ENCODE results near the gene KLHDC7A. TPM values are rescaled to one million over a fixed set of nuclear protein-coding genes. Genes with fewer than 3 reads are reported as not detected.

KLHDC7A gene
- total RNA-seq, 1 experiment from 2014 or later = not detected

DNA sequence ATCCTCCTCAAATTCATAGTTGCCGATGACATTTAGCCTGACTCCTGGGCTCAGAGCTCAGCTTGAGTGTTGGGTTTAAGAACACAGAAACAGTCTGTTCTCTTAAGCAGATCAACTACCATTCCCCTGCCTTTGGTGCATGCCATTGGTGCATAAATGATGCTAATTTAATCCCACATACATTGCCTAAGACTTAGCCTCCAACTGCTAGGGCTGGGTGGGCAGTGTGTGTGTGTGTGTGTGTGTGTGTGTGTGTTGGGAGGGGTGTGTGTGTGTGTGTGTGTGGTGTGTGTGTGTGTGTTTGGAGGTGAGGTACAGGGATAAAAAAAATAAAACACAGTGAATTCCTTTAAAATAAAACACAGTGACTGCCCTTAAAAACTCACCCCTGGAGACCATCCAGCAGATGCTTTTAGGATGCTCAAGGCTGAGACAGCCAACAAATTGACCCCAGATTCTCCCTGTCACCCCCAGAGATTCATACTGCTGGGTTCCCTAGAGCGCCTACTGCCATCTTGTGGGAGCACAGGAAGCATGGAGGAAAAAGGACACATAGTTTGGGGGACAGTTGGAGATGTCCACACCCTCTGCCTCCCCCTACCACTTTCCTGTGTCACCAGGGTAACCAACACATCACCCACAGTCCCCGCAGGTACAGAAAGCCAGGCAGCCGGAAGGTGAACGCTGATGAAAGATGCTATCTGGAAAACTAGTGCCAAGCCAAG, 30.6 kb downstream of the KLHDC7A start:
- Histone ChIP-seq H3K27me3 (no peaks in the 10 kb centered on the region), H3K27ac (no peak overlapping the region), H3K4me1 (no peaks in the 10 kb centered on the region), H3K36me3 (no peaks in the 10 kb centered on the region), H3K4me3 (no peak overlapping the region), H3K9me3 (replicated peaks) (peaks cover 2% of the 10 kb centered on the region)
- no peak for DNase-seq

- no peak overlapping the region for H3K4me3 ChIP-seq
- no peaks in the 10 kb centered on the region for H3K36me3 ChIP-seq
- H3K27me3 ChIP-seq = no peaks in the 10 kb centered on the region
- DNase-seq = no peak
- H3K27ac ChIP-seq = no peak overlapping the region
- no peaks in the 10 kb centered on the region for H3K4me1 ChIP-seq
- H3K9me3 ChIP-seq (replicated peaks) = peaks cover 5% of the 10 kb centered on the region
These were observed 31.1 kb downstream of the KLHDC7A start for GRCh38 chr1:18511874-18512150.

DNA sequence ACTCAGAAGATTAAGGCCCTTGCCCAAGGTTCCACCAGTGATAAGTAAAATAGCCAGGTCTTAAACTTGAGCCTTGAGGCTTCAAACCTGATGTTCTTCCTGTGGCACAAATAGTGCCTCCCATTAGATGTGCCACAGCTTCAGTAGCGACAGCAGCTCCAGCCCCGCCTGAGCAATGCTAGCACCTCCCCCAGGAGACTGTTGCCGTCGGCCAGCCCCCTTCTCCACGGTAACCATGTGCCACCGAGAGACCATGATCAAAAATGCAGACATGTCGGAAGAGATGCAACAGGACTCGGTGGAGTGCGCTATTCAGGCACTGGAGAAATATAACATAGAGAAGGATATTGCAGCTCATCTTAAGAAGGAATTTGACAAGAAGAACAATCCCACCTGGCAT, 32.2 kb downstream of the KLHDC7A start:
- Histone ChIP-seq H3K27ac (no peak overlapping the region), H3K9me3 (replicated peaks) (peaks cover 5% of the 10 kb centered on the region), H3K36me3 (no peaks in the 10 kb centered on the region), H3K27me3 (no peaks in the 10 kb centered on the region), H3K4me1 (no peaks in the 10 kb centered on the region), H3K4me3 (no peak overlapping the region)
- DNase-seq = no peak

- Histone ChIP-seq H3K4me3 (no peak overlapping the region), H3K27me3 (no peaks in the 10 kb centered on the region), H3K27ac (no peak overlapping the region), H3K36me3 (no peaks in the 10 kb centered on the region), H3K9me3 (replicated peaks) (peaks cover 5% of the 10 kb centered on the region), H3K4me1 (no peaks in the 10 kb centered on the region)
- no peak for DNase-seq
These were observed 33.3 kb downstream of the KLHDC7A start for GRCh38 chr1:18513995-18514394.

DNA sequence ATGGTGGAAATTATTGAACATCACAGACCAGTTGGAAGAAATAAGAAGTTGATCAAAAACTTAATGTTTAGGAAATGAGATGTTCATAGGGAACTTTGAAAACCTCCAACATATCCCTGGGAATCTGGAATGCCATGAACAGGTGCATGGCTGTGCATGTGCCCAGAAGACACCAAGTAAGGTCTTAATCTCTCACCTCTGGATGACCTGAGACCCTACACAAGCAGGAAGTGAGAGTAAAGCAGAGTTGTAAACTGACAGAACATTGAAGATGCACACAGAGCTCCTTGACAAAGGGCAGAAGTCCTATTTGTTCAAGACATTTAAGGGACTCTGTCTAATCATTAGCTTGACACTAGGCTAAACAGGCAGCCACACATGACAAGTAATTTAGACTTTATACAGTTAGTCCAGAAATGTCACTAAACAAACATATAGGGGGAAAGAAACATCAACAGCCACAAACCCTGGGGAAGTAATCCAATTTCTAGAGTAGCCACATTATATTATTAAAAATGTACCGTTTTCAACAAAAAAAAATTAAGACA, 34.5 kb downstream of the KLHDC7A start:
- no peaks in the 10 kb centered on the region for H3K27me3 ChIP-seq
- no peaks in the 10 kb centered on the region for H3K4me1 ChIP-seq
- DNase-seq = no peak
- no peak overlapping the region for H3K27ac ChIP-seq
- H3K4me3 ChIP-seq = no peak overlapping the region
- H3K9me3 ChIP-seq (replicated peaks) = peaks cover 5% of the 10 kb centered on the region
- H3K36me3 ChIP-seq = no peaks in the 10 kb centered on the region

GRCh38 chr1:18516473-18516872, 35.7 kb downstream of the KLHDC7A start:
- H3K9me3 ChIP-seq (replicated peaks) = peaks cover 5% of the 10 kb centered on the region

DNA sequence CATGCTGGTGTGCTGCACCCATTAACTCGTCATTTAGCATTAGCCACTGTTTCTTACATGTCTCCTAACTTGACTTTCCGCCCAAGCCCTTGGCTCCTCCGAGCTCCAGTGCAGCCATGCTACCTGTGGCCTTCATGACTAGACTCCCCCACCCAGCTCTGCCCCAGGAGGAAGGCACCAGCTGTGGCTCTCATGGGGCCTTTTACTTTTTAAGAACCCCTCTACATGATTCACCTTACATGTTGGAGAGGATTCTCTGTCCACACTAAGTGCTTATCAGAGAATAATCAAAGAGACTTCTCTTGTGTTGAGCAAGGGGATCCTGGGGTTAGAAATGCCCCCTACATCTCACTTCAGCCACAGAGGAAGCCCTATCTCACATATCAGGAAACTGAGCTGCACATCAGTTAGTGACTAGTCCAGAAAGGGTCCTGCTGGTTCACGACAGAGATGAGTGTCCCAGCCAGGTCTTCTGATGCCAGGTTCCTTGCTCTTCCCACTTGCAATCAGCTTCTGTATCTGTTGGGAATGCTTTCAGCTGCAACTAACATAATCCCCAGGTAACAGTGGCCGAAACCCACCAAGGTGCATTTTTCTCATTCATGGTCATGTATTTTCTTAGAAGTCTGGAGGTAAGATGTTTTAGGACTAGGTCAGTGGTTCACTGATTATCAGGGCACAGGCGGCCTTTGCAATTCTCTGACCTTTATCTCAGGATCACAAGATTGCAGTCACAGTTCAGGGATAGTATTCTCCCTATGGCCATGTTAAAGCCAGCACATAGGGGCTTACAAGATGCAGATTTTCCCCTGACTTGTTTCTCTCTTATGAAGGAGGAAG, 45.9 kb downstream of the KLHDC7A start:
- Histone ChIP-seq H3K4me1 (no peaks in the 10 kb centered on the region), H3K27ac (no peak overlapping the region), H3K36me3 (no peaks in the 10 kb centered on the region), H3K9me3 (replicated peaks) (no peaks in the 10 kb centered on the region), H3K4me3 (no peak overlapping the region), H3K27me3 (no peaks in the 10 kb centered on the region; the same call in 1 of the 2 replicates)
- no peak for DNase-seq

More at GRCh38 chr1:18516473-18516872, 35.7 kb downstream of the KLHDC7A start:
- Histone ChIP-seq H3K4me3 (no peak overlapping the region), H3K27ac (no peak overlapping the region), H3K27me3 (no peaks in the 10 kb centered on the region), H3K4me1 (no peaks in the 10 kb centered on the region), H3K36me3 (no peaks in the 10 kb centered on the region)
- DNase-seq = no peak

DNA sequence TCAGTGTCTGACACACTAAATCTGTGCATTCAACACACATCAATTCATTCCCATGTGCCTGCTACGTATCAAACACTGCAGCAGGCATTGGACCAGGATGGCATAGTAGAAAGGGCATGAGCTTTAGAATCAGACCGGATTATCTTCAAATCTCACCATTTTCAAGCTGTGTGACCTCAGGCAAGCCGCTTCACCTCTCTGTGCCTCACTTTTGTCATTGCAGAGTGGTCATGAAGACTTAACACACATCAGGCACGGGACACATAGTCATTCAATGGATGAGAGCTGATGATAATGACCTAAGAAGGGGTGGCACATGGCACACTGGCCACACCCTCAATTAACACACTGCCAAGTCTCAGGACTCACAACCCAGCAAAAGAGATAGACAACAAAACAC, 46.8 kb downstream of the KLHDC7A start:
- H3K4me3 ChIP-seq = no peak overlapping the region
- no peaks in the 10 kb centered on the region for H3K4me1 ChIP-seq
- H3K36me3 ChIP-seq = no peaks in the 10 kb centered on the region
- no peaks in the 10 kb centered on the region for H3K9me3 ChIP-seq (replicated peaks)
- H3K27me3 ChIP-seq = no peaks in the 10 kb centered on the region; the same call in 1 of the 2 replicates
- DNase-seq = no peak
- H3K27ac ChIP-seq = no peak overlapping the region

- Histone ChIP-seq H3K27ac (no peak overlapping the region), H3K27me3 (no peaks in the 10 kb centered on the region; the same call in 1 of the 2 replicates), H3K36me3 (no peaks in the 10 kb centered on the region), H3K4me1 (no peaks in the 10 kb centered on the region), H3K9me3 (replicated peaks) (no peaks in the 10 kb centered on the region), H3K4me3 (no peak overlapping the region)
- DNase-seq = peak in 1 of 2 experiments; percentile 10
These were observed 47.2 kb downstream of the KLHDC7A start for GRCh38 chr1:18527921-18528320.

DNA sequence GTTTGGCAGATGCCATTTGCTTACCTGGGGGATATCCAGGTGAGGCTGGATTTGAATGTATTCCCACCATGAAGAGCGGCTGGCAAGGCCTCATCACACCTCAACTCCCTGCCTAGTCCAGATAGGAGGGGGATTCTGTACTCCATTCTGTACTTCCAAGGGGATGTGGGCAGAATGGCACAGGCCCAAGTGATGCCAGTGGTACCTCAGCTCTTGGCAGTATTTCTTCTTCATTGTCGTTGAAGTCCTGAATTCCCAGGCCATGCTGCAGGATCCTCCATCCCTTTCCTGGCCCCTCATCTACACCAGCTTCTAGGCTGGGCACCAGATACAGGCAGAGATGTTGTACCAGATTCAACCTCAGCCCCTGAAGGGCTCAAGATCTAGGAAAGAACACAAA, 47.9 kb downstream of the KLHDC7A start:
- Histone ChIP-seq H3K27ac (no peak overlapping the region), H3K36me3 (no peaks in the 10 kb centered on the region), H3K27me3 (peaks cover under 1% of the 10 kb centered on the region; the same call in 1 of the 2 replicates), H3K9me3 (replicated peaks) (no peaks in the 10 kb centered on the region), H3K4me3 (no peak overlapping the region), H3K4me1 (no peaks in the 10 kb centered on the region)
- DNase-seq = no peak

DNA sequence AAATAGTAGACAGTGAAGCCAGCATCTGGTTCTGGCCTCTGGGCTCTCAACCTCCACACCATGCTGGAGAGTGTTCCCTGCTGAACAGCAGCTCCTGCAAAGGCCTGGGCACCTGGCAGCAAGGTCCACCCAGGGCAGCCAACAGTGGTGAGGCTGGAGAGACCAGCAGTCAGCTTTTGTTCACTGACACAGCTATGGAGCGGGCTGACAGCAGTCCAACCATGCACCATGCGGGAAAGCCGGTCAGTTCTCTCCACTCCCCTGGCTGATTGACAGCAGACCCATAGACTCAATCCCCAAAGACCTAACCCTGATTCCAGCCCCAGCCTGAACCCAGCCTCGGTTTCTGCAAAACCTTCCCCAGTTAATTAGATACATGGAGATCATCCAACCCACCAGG, 49.0 kb downstream of the KLHDC7A start:
- no peak overlapping the region for H3K4me3 ChIP-seq
- H3K27ac ChIP-seq = no peak overlapping the region
- peaks cover 4% of the 10 kb centered on the region; the same call in 1 of the 2 replicates for H3K27me3 ChIP-seq
- H3K4me1 ChIP-seq = no peaks in the 10 kb centered on the region
- DNase-seq = no peak
- no peaks in the 10 kb centered on the region for H3K9me3 ChIP-seq (replicated peaks)
- H3K36me3 ChIP-seq = no peaks in the 10 kb centered on the region

DNA sequence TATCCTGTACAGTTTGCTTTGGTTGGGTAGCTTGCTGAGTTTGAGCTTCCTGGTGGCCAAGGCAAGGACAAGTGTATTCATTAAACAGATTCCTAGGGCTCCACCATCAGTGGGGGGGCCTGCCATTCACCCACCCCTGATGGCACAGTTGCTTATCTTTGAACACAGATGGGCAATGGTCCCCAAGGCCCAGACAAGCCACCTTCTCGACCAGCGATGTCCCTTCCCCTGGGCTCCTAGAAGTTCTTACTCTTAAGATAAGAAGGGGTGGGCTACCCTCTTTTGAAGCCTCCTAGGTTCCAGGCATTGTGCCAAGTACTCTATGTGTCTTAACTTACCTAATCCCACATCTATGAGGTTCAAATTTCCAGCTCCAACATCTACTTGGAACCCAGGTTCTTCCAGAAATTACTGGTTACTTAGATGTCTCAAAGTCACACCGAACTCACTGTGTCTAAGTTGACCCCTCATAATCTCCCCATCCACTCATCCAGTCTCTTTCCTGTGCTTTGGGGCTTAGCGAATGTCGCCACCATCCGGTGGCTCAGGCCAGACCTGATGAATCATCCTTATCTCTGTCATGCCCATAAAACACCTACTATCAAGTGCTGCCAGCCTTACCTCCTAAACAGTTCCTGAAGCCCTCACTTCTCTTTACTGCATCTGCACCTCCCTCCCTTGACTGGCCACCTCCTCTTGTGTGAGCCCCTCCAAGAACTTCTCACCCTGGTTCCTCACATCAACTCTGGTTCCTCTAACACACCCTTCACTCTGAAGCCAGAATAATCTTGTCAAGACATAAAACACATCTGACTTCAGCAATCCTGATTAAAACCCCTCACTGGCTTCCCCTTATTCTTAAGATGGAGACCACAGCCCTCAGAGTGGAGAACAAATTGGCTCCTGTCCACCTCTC, 50.1 kb downstream of the KLHDC7A start:
- no peak for DNase-seq
- Histone ChIP-seq H3K27ac (no peak overlapping the region), H3K9me3 (replicated peaks) (no peaks in the 10 kb centered on the region), H3K4me3 (no peak overlapping the region), H3K4me1 (no peaks in the 10 kb centered on the region), H3K27me3 (peaks cover 11% of the 10 kb centered on the region; the same call in 1 of the 2 replicates), H3K36me3 (no peaks in the 10 kb centered on the region)

- no peak overlapping the region for H3K4me3 ChIP-seq
These were observed 50.7 kb downstream of the KLHDC7A start for GRCh38 chr1:18531503-18531845.

DNA sequence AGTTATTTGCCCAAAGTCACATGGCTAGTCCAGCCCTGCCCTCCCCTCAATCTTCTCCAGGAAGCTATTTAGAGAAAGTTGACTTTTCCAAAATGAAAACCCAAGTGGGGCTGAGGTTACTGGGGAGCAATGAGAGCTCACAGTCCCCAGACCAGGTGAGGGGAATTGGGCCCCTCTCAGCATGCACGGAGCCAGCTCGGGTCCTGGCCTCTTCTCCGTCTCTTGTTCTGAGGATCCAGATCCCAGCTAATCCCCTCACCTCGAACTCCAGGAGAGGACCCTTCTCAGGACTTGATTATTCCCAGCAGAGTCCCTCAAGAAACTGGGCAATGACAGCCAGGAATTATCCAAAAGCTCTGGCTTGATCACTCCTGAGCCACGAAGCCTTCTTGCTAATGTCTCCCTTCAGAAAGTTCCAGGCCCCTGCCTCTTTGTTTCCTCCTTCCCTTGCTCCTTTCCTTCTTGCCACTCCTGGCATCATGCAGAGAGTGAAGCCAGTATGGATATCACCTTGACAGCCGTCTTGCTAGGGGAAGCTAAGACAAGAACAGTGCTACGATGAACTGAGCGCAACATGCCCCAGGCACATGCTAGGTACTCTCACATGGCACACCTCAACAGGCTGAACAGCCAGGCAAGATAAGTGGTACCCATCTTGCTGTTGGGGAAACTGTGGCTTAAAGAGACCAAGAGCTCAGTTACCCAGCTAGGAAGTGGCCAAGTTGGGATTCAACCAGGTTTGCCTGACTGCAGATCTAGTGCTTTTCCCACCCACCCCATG, 51.9 kb downstream of the KLHDC7A start:
- no peak for DNase-seq
- H3K4me1 ChIP-seq = no peaks in the 10 kb centered on the region
- no peaks in the 10 kb centered on the region for H3K9me3 ChIP-seq (replicated peaks)
- no peaks in the 10 kb centered on the region for H3K36me3 ChIP-seq
- H3K27me3 ChIP-seq = peaks cover 22% of the 10 kb centered on the region; the same call in 1 of the 2 replicates
- no peak overlapping the region for H3K4me3 ChIP-seq
- H3K27ac ChIP-seq = no peak overlapping the region

More at GRCh38 chr1:18531503-18531845, 50.7 kb downstream of the KLHDC7A start:
- DNase-seq = no peak
- Histone ChIP-seq H3K4me1 (no peaks in the 10 kb centered on the region), H3K9me3 (replicated peaks) (no peaks in the 10 kb centered on the region), H3K36me3 (no peaks in the 10 kb centered on the region), H3K27me3 (peaks cover 17% of the 10 kb centered on the region; the same call in 1 of the 2 replicates), H3K27ac (no peak overlapping the region)

Data from SJCRH30 (cell line).